ENCODE results near the gene HSD17B8.

DNA sequence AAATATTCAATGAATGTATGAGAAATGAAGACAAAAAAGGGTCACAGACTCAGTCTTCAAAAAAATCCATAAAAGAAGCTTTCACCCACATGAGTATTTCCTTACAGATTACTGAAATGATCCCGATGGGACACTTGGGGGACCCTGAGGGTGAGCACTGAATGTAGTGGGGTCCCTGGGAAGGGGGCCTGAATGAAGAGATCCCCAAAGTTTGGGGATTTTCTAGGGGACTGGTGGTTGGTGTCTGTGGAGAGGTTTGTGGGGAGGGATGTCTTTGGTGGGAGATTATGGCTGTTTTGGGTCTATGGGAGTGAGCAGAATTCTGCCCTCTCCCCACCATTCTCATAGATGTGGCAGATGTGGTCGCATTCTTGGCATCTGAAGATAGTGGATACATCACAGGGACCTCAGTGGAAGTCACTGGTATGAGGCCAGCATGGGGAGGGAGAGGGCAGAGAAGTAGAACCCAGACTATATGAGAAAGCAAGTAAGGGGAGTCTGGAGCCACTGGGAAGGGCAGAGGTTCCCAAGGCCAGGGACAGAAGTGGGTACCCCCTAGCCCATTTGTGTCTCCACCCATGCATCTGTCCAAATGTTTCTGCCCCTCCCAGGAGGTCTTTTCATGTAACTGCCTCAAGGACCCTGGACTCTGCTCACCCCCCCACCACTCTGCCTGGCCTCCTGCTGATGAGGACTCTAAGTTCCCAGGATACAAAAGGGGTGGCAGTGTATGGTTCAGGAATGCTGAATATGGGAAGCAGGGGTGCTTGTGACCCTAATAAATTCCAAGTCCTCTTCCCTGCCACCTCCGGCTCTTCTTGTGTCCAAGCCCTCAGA, 1.8 kb downstream of the HSD17B8 start:
- TF ChIP-seq, protein P1, sequence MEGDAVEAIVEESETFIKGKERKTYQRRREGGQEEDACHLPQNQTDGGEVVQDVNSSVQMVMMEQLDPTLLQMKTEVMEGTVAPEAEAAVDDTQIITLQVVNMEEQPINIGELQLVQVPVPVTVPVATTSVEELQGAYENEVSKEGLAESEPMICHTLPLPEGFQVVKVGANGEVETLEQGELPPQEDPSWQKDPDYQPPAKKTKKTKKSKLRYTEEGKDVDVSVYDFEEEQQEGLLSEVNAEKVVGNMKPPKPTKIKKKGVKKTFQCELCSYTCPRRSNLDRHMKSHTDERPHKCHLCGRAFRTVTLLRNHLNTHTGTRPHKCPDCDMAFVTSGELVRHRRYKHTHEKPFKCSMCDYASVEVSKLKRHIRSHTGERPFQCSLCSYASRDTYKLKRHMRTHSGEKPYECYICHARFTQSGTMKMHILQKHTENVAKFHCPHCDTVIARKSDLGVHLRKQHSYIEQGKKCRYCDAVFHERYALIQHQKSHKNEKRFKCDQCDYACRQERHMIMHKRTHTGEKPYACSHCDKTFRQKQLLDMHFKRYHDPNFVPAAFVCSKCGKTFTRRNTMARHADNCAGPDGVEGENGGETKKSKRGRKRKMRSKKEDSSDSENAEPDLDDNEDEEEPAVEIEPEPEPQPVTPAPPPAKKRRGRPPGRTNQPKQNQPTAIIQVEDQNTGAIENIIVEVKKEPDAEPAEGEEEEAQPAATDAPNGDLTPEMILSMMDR (conservative IDR thresholded peaks at IDR 0.05; ENCODE audit: low read length): no peak
- TF ChIP-seq EZH2phosphoT487 (IDR thresholded peaks at IDR 0.05; ENCODE audit: borderline replicate concordance, low read depth, low read length): no peak

Data from OCI-LY7 (cell line).